ENCODE measurements around the gene SNU13.

- TF ChIP-seq, protein P1, sequence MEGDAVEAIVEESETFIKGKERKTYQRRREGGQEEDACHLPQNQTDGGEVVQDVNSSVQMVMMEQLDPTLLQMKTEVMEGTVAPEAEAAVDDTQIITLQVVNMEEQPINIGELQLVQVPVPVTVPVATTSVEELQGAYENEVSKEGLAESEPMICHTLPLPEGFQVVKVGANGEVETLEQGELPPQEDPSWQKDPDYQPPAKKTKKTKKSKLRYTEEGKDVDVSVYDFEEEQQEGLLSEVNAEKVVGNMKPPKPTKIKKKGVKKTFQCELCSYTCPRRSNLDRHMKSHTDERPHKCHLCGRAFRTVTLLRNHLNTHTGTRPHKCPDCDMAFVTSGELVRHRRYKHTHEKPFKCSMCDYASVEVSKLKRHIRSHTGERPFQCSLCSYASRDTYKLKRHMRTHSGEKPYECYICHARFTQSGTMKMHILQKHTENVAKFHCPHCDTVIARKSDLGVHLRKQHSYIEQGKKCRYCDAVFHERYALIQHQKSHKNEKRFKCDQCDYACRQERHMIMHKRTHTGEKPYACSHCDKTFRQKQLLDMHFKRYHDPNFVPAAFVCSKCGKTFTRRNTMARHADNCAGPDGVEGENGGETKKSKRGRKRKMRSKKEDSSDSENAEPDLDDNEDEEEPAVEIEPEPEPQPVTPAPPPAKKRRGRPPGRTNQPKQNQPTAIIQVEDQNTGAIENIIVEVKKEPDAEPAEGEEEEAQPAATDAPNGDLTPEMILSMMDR (IDR thresholded peaks at IDR 0.05; ENCODE audit: insufficient read depth, low read depth, low read length), result no peak
- TF ChIP-seq EZH2 (IDR thresholded peaks at IDR 0.05; ENCODE audit: insufficient read depth, low read length), result no peak
These were observed 4.5 kb downstream of the SNU13 start for GRCh38 chr22:41684194-41684593.

Measured in astrocyte (in vitro differentiated cells and primary cell).